HCT116 (cell line): Measurements from ENCODE around the gene CLIC3. TPM values are rescaled to one million over a fixed set of nuclear protein-coding genes. Genes with fewer than 3 reads are reported as not detected.

ENCODE experiments used
- ATAC-seq: fragments of 200-7000 bp; cut with Tn5 transposase; 2 replicates; pipeline ENCODE4 v1.9.1; 2020; ENCODE audit warnings: mild to moderate bottlenecking, moderate library complexity
- BruUV-seq: library from RNA; stranded (reverse); fragments of 400-500 nt; replicated peaks from 2 replicates; lab custom pipeline; 2021; lab: Mats Ljungman, UMichigan
- CTCF ChIA-PET: fragments of 300-600 bp; sonication (Branson Sonifier 250); formaldehyde crosslinking; loops from one replicate; lab custom pipeline; 2021; ENCODE audit warnings: antibody characterized with exemption; lab: Charles Lee
- POLR2A ChIA-PET: fragments of 300-600, 350-600 bp; sonication (Branson Sonifier 250); formaldehyde crosslinking; loops from one replicate; lab custom pipeline; 2021; ENCODE audit warnings: antibody characterized with exemption; lab: Charles Lee
- RAD21 ChIA-PET, 2 experiments: fragments of 300-600 bp; sonication (Branson Sonifier 250); formaldehyde crosslinking; loops; one replicate each; lab custom pipeline; 2023; ENCODE audit warnings: low total read pairs in 2 of 2; ENCODE audit not compliant: uncharacterized antibody in 2 of 2, unreplicated experiment in 2 of 2, low non-redundant PET in 1 of 2; lab: Charles Lee
- DNase-seq: peaks from one replicate; pipeline ENCODE4 v3.0.0-alpha.2; 2010; ENCODE audit warnings: low read depth, low spot score
- H2AFZ ChIP-seq: fragments of 200-600 bp; shearing (Covaris generic), sonication (generic); 2 replicates; pipeline ENCODE4 v1.6.1; 2017; ENCODE audit warnings: low read depth, mixed run types, mixed read lengths, antibody characterized with exemption, low read length; ENCODE audit not compliant: poor library complexity, severe bottlenecking
- H3K27ac ChIP-seq: 2 replicates; pipeline ENCODE4 v1.5.1; 2012; ENCODE audit warnings: low read depth, low read length
- H3K27me3 ChIP-seq: fragments of 200-600 bp; sonication (generic); 2 replicates; pipeline ENCODE4 v1.6.1; 2016; ENCODE audit warnings: mixed run types, low read length, mixed read lengths; ENCODE audit not compliant: insufficient read depth
- H3K36me3 ChIP-seq, 2 experiments: fragments of 200-500 bp in 1 of 2; fragments of 200-600 bp in 1 of 2; sonication (Bioruptor generic) in 1 of 2; sonication (generic) in 1 of 2; 2 replicates each; pipeline versions ENCODE4 v1.5.1 to v1.6.1; 2014 to 2016; ENCODE audit warnings: low read length in 2 of 2, inconsistent platforms in 1 of 2, mixed read lengths in 1 of 2, mixed run types in 1 of 2; ENCODE audit not compliant: insufficient read depth in 2 of 2, control insufficient read depth in 1 of 2
- H3K4me1 ChIP-seq, 2 experiments: fragments of 200-600 bp in 1 of 2; sonication (generic) in 1 of 2; 2 replicates each; pipeline versions ENCODE4 v1.5.1 to v1.6.1; 2012 to 2017; ENCODE audit warnings: low read length in 2 of 2, inconsistent platforms in 1 of 2, mild to moderate bottlenecking in 1 of 2, mixed read lengths in 1 of 2, mixed run types in 1 of 2, moderate library complexity in 1 of 2; ENCODE audit not compliant: insufficient read depth in 2 of 2, control insufficient read depth in 1 of 2
- H3K4me2 ChIP-seq: fragments of 200-600 bp; sonication (generic); 2 replicates; pipeline ENCODE4 v1.6.1; 2017; ENCODE audit warnings: mixed run types, low read length, mixed read lengths
- H3K4me3 ChIP-seq, 2 experiments: fragments of 200-600 bp in 1 of 2; sonication (generic) in 1 of 2; replicated peaks in 1 of 2; 2 replicates each; pipeline ENCODE4 v1.5.1; 2011 to 2016; ENCODE audit warnings: low read length in 2 of 2, control low read depth in 1 of 2, low read depth in 1 of 2, mild to moderate bottlenecking in 1 of 2, mixed read lengths in 1 of 2, mixed run types in 1 of 2
- H3K79me2 ChIP-seq: fragments of 200-600 bp; sonication (generic); 2 replicates; pipeline ENCODE4 v1.6.1; 2017; ENCODE audit warnings: mild to moderate bottlenecking, mixed run types, low read length, moderate library complexity, mixed read lengths; ENCODE audit not compliant: insufficient read depth
- H3K9ac ChIP-seq: fragments of 200-600 bp; sonication (generic); 2 replicates; pipeline ENCODE4 v1.6.1; 2016; ENCODE audit warnings: low read length, mixed read lengths
- H3K9me2 ChIP-seq: fragments of 200-600 bp; sonication (generic), shearing (Covaris generic); 2 replicates; pipeline ENCODE4 v1.6.1; 2017; ENCODE audit warnings: mixed run types, mild to moderate bottlenecking, moderate library complexity; ENCODE audit not compliant: insufficient read depth
- H3K9me3 ChIP-seq, 2 experiments: fragments of 200-500 bp in 1 of 2; fragments of 200-600 bp in 1 of 2; sonication (Bioruptor generic) in 1 of 2; sonication (generic) in 1 of 2; 2 replicates each; pipeline ENCODE4 v1.6.1; 2014 to 2017; ENCODE audit warnings: low read length in 2 of 2, mixed read lengths in 2 of 2, inconsistent platforms in 1 of 2, low read depth in 1 of 2, mild to moderate bottlenecking in 1 of 2, mixed run types in 1 of 2, moderate library complexity in 1 of 2; ENCODE audit not compliant: control insufficient read depth in 1 of 2, insufficient read depth in 1 of 2
- H4K20me1 ChIP-seq: fragments of 200-600 bp; sonication (generic), shearing (Covaris generic); 2 replicates; pipeline ENCODE4 v1.6.1; 2017; ENCODE audit warnings: mixed run types, mild to moderate bottlenecking, moderate library complexity; ENCODE audit not compliant: insufficient read depth
- CBX3 ChIP-seq: IDR thresholded peaks from 2 replicates; pipeline ENCODE4 v1.6.1; 2012; ENCODE audit warnings: low read depth
- CEBPB ChIP-seq: IDR thresholded peaks from 2 replicates; pipeline ENCODE4 v1.6.1; 2012; ENCODE audit warnings: low read depth
- FOSL1 ChIP-seq: IDR thresholded peaks from 2 replicates; pipeline ENCODE4 v1.6.1; 2012; ENCODE audit warnings: low read depth
- SIN3A ChIP-seq: IDR thresholded peaks from 2 replicates; pipeline ENCODE4 v1.6.1; 2012; ENCODE audit warnings: low read depth
- SP1 ChIP-seq: IDR thresholded peaks from 2 replicates; pipeline ENCODE4 v1.6.1; 2012; ENCODE audit warnings: low read depth
- SRF ChIP-seq: IDR thresholded peaks from 2 replicates; pipeline ENCODE4 v1.6.1; 2012; ENCODE audit warnings: low read depth
- ZNF274 ChIP-seq: fragments of 200-500 bp; sonication (Bioruptor generic); IDR thresholded peaks from 2 replicates; pipeline ENCODE4 v1.6.1; 2014; ENCODE audit warnings: mild to moderate bottlenecking, low read depth, low read length, inconsistent platforms
- intact Hi-C: fragments of 100-400 bp; cut with micrococcal nuclease; formaldehyde crosslinking; loops from 2 replicates; pipeline ENCODE4 v1.10.0; 2022
- total RNA-seq: library from RNA; stranded (reverse); gene quantifications from one replicate; pipeline ENCODE4 v1.2.1, GENCODE V29; 2021; ENCODE audit not compliant: unreplicated experiment
- TF ChIP-seq, protein P1 (sequence below): IDR thresholded peaks from 2 replicates; pipeline ENCODE4 v1.6.1; 2012; ENCODE audit warnings: low read depth
- TF ChIP-seq, protein P2 (sequence below), 3 experiments: fragments of 200-600 bp in 1 of 3; sonication (generic) in 1 of 3; IDR thresholded peaks in 2 of 3; conservative IDR thresholded peaks in 1 of 3; 2 replicates each; pipeline ENCODE4 v1.5.1; 2012 to 2017; ENCODE audit warnings: low read depth in 2 of 3, low read length in 2 of 3, antibody characterized with exemption in 1 of 3, borderline replicate concordance in 1 of 3, control low read depth in 1 of 3, mild to moderate bottlenecking in 1 of 3, mixed read lengths in 1 of 3, mixed run types in 1 of 3, moderate library complexity in 1 of 3; ENCODE audit not compliant: insufficient read depth in 1 of 3
- TF ChIP-seq, protein P3 (sequence below): IDR thresholded peaks from 2 replicates; pipeline ENCODE4 v1.6.1; 2012

The CLIC3 gene
- total RNA-seq, 1 experiment from 2014 or later, result 8.4 TPM

- Histone ChIP-seq H3K4me2 (no peak overlapping the region), H3K27ac (no peak overlapping the region), H2AFZ (no peak overlapping the region), H3K4me3 (no peak overlapping the region), H3K79me2 (no peaks in the 10 kb centered on the region), H3K27me3 (no peaks in the 10 kb centered on the region), H3K4me1 (no peaks in the 10 kb centered on the region)
- RAD21 ChIA-PET, result no interaction called here
- ATAC-seq, result no peak
- TF ChIP-seq ZNF274 (no peak), SP1 (no peak), SIN3A (no peak), CBX3 (no peak), CEBPB (no peak), FOSL1 (no peak), SRF (no peak)
- TF ChIP-seq, protein P1, sequence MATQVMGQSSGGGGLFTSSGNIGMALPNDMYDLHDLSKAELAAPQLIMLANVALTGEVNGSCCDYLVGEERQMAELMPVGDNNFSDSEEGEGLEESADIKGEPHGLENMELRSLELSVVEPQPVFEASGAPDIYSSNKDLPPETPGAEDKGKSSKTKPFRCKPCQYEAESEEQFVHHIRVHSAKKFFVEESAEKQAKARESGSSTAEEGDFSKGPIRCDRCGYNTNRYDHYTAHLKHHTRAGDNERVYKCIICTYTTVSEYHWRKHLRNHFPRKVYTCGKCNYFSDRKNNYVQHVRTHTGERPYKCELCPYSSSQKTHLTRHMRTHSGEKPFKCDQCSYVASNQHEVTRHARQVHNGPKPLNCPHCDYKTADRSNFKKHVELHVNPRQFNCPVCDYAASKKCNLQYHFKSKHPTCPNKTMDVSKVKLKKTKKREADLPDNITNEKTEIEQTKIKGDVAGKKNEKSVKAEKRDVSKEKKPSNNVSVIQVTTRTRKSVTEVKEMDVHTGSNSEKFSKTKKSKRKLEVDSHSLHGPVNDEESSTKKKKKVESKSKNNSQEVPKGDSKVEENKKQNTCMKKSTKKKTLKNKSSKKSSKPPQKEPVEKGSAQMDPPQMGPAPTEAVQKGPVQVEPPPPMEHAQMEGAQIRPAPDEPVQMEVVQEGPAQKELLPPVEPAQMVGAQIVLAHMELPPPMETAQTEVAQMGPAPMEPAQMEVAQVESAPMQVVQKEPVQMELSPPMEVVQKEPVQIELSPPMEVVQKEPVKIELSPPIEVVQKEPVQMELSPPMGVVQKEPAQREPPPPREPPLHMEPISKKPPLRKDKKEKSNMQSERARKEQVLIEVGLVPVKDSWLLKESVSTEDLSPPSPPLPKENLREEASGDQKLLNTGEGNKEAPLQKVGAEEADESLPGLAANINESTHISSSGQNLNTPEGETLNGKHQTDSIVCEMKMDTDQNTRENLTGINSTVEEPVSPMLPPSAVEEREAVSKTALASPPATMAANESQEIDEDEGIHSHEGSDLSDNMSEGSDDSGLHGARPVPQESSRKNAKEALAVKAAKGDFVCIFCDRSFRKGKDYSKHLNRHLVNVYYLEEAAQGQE, result no peak
- TF ChIP-seq, protein P2, sequence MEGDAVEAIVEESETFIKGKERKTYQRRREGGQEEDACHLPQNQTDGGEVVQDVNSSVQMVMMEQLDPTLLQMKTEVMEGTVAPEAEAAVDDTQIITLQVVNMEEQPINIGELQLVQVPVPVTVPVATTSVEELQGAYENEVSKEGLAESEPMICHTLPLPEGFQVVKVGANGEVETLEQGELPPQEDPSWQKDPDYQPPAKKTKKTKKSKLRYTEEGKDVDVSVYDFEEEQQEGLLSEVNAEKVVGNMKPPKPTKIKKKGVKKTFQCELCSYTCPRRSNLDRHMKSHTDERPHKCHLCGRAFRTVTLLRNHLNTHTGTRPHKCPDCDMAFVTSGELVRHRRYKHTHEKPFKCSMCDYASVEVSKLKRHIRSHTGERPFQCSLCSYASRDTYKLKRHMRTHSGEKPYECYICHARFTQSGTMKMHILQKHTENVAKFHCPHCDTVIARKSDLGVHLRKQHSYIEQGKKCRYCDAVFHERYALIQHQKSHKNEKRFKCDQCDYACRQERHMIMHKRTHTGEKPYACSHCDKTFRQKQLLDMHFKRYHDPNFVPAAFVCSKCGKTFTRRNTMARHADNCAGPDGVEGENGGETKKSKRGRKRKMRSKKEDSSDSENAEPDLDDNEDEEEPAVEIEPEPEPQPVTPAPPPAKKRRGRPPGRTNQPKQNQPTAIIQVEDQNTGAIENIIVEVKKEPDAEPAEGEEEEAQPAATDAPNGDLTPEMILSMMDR (IDR thresholded peaks at IDR 0.05 in 2 of 3, conservative IDR thresholded peaks at IDR 0.05 in 1 of 3; ENCODE audit: borderline replicate concordance in 1 of 3, insufficient read depth in 1 of 3, low read depth in 2 of 3, low read length in 2 of 3), result no peak
- TF ChIP-seq, protein P3, sequence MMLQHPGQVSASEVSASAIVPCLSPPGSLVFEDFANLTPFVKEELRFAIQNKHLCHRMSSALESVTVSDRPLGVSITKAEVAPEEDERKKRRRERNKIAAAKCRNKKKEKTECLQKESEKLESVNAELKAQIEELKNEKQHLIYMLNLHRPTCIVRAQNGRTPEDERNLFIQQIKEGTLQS, result no peak
- TF ChIP-seq, all 23 proteins: peak for 0
- intact Hi-C loops, result no loop called here
- Histone ChIP-seq H3K9me3 (peaks cover 0 to 4% of the 10 kb centered on the region in 2 experiments; a peak in 1 of 4 replicates), H3K9ac (no peak overlapping the region), H4K20me1 (no peaks in the 10 kb centered on the region), H3K9me2 (no peaks in the 10 kb centered on the region), H3K36me3 (peaks cover 3 to 6% of the 10 kb centered on the region in 2 experiments; a peak in 3 of 4 replicates)
- ChIA-PET CTCF (no interaction called here), POLR2A (no interaction called here)
- no peak for DNase-seq
- no TSS peak for BruUV-seq
Measured at GRCh38 chr9:137007816-137008270, 11.5 kb upstream of the CLIC3 start.
